Gastrocnemius medialis (tissue), 4 donors: ENCODE measurements around the gene UTP11. TPM values are rescaled to one million over a fixed set of nuclear protein-coding genes. Genes with fewer than 3 reads are reported as not detected.
"Not testable (repeated sequence)": the region's sequence is repeated elsewhere in the genome, so short reads cannot be mapped to it uniquely, and the experiment has no call there.

Experiments used
- ATAC-seq, 2 donors: fragments of 150-250 bp; one replicate each; pipeline ENCODE4 v1.9.1; 2016
- DNase-seq, 2 donors: peaks; one replicate each; pipeline ENCODE4 v3.0.0-alpha.2; 2019
- H3K27ac ChIP-seq, 4 donors: fragments of 200-600 bp; sonication (generic); 1 replicate in 1 of 4; 2 replicates in 3 of 4; pipeline ENCODE4 v1.5.1; 2016 to 2018; ENCODE audit warnings: mild to moderate bottlenecking in 2 of 4, moderate library complexity in 1 of 4
- H3K27me3 ChIP-seq, 3 donors: fragments of 200-600 bp; sonication (generic) in 2 of 3; 1 replicate in 1 of 3; 2 replicates in 2 of 3; pipeline versions ENCODE4 v1.5.1 to v1.6.0; 2016 to 2019; ENCODE audit warnings: mild to moderate bottlenecking in 1 of 3, moderate library complexity in 1 of 3
- H3K36me3 ChIP-seq, 2 donors: fragments of 200-600 bp; sonication (generic) in 1 of 2; one replicate each; pipeline ENCODE4 v1.5.1; 2017 to 2018
- H3K4me1 ChIP-seq, 2 donors: fragments of 200-600 bp; sonication (generic) in 1 of 2; one replicate each; pipeline ENCODE4 v1.5.1; 2016 to 2017; ENCODE audit warnings: mild to moderate bottlenecking in 2 of 2
- H3K4me3 ChIP-seq, 4 donors: fragments of 200-600 bp; sonication (generic) in 3 of 4; 1 replicate in 1 of 4; 2 replicates in 3 of 4; pipeline ENCODE4 v1.5.1; 2016 to 2019; ENCODE audit warnings: mild to moderate bottlenecking in 2 of 4
- H3K9me3 ChIP-seq, 3 donors: fragments of 200-600 bp; sonication (generic) in 2 of 3; 1 replicate in 1 of 3; 2 replicates in 2 of 3; pipeline ENCODE4 v1.5.1; 2016 to 2019
- POLR2A ChIP-seq, 2 donors: fragments of 450-650 bp; IDR thresholded peaks; one replicate each; pipeline ENCODE4 v1.6.1; 2017; ENCODE audit warnings: antibody characterized with exemption in 2 of 2, mild to moderate bottlenecking in 2 of 2, moderate library complexity in 2 of 2
- in situ Hi-C, 4 donors: fragments of 200-750 bp; cut with MboI; loops; one replicate each; pipeline versions ENCODE4 v1.15.0 to v1.8.0; 2017; ENCODE audit warnings: low sequenced_read_pairs in 4 of 4
- intact Hi-C: fragments of 100-400 bp; cut with DNase I; formaldehyde crosslinking; loops from one replicate; pipeline ENCODE4 v1.15.1; 2023; ENCODE audit warnings: low total_unique reads
- total RNA-seq, 4 donors: library from RNA; depleted of rRNA; stranded (reverse); fragments of >200 nt; gene quantifications; one replicate each; pipeline versions ENCODE4 v1.1.0 to v1.2.3, GENCODE V29; 2016
- TF ChIP-seq, protein P1 (sequence below), 5 experiments: fragments of 450-650 bp in 3 of 5; fragments of 200-600 bp in 2 of 5; sonication (generic) in 2 of 5; IDR thresholded peaks in 4 of 5; conservative IDR thresholded peaks in 1 of 5; 1 replicate in 4 of 5; 2 replicates in 1 of 5; pipeline ENCODE4 v1.5.1; 2016 to 2019; ENCODE audit warnings: antibody characterized with exemption in 5 of 5, mild to moderate bottlenecking in 3 of 5, moderate library complexity in 3 of 5

Gene UTP11, protein sequence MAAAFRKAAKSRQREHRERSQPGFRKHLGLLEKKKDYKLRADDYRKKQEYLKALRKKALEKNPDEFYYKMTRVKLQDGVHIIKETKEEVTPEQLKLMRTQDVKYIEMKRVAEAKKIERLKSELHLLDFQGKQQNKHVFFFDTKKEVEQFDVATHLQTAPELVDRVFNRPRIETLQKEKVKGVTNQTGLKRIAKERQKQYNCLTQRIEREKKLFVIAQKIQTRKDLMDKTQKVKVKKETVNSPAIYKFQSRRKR
- 100 to 1,000 TPM; 141 to 206 (median 186) TPM for total RNA-seq

DNA sequence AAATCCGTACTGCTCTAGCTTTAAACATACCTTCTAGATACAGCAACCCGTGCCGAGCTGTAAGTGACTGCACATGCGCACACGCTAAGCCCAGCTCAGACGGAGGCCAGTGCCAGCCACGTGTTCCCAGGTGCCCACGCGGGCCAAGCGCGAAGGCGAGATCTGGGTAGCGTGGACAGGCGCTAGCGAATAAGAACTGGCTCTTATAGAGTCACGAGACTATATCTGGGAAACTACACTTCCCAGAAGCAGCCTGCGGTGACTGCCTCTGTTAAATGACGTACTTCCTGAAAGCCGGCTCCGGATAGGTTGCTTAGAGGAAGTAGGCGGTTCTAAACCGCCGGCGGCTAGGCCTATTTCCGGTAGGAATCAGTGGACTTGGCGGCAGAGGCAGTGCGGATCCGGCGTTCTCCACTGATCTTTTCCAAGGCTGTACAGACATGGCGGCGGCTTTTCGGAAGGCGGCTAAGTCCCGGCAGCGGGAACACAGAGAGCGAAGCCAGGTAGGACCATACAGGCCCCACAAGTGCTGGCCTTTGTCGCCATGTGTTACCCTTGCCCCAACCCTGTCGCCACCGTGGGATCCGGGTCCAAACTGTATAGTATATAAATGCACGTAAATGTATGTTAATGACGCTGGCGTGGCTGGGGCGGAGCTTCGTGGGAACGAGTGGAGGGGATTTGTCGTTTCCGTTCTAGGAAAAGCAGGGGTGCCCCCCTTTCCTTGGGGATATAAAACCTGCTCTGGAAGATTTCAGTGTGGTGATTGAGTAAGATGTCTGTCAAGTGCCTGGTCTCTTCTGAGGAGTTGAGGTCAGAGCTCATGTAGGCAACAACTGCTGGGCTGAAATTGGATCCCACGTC, at the start of gene UTP11:
Gene UTP11 (plus strand): TSS at position 372 of the 864 bp plus-strand sequence. CDS start 69 bp downstream, at position 441.
- no peaks in the 10 kb centered on the region for H3K9me3 ChIP-seq
- intact Hi-C loops, result no loop called here
- peak within 1 kb of the TSS; percentile 94 to 100 (median 98) for H3K27ac ChIP-seq
- H3K4me3 ChIP-seq, result peak within 1 kb of the TSS; percentile 78 to 82 (median 80)
- DNase-seq, result peak; percentile 97 to 98
- TF ChIP-seq, protein P1, sequence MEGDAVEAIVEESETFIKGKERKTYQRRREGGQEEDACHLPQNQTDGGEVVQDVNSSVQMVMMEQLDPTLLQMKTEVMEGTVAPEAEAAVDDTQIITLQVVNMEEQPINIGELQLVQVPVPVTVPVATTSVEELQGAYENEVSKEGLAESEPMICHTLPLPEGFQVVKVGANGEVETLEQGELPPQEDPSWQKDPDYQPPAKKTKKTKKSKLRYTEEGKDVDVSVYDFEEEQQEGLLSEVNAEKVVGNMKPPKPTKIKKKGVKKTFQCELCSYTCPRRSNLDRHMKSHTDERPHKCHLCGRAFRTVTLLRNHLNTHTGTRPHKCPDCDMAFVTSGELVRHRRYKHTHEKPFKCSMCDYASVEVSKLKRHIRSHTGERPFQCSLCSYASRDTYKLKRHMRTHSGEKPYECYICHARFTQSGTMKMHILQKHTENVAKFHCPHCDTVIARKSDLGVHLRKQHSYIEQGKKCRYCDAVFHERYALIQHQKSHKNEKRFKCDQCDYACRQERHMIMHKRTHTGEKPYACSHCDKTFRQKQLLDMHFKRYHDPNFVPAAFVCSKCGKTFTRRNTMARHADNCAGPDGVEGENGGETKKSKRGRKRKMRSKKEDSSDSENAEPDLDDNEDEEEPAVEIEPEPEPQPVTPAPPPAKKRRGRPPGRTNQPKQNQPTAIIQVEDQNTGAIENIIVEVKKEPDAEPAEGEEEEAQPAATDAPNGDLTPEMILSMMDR (IDR thresholded peaks at IDR 0.05 in 4 of 5, conservative IDR thresholded peaks at IDR 0.05 in 1 of 5), result no peak
- peak; percentile 81 to 94 for TF ChIP-seq POLR2A (IDR thresholded peaks at IDR 0.05)
- in situ Hi-C loops, result no loop called here
- H3K36me3 ChIP-seq, result peaks cover 0 to 10% of the 10 kb centered on the region in 2 donors
- no peaks in the 10 kb centered on the region for H3K27me3 ChIP-seq
- peaks cover 82 to 89% of the 10 kb centered on the region in 2 donors for H3K4me1 ChIP-seq
- peak; percentile 62 to 66 for ATAC-seq

DNA sequence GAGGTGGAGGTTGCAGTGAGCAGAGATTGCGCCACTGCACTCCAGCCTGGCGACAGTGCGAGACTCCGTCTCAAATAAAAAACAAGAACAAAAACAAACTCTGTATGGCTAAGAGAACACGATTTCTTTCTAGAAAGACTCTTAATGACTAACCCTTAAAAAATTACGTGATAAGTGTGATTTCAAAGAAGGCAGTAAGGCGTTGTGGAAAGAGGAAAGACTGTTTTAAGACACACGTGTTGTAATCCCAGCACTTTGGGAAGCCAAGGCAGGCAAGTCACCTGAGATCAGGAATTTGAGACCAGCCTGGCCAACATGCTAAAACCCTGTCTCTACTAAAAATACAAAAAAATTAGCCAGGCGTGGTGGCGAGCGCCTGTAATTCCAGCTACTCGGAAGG, 48.4 kb upstream of the UTP11 start:
- H3K4me1 ChIP-seq, H3K27ac ChIP-seq, H3K9me3 ChIP-seq, intact Hi-C loops, H3K27me3 ChIP-seq, H3K4me3 ChIP-seq, DNase-seq, ATAC-seq, in situ Hi-C loops: not testable (repeated sequence)
- peaks cover 6 to 74% of the 10 kb centered on the region in 2 donors for H3K36me3 ChIP-seq

DNA sequence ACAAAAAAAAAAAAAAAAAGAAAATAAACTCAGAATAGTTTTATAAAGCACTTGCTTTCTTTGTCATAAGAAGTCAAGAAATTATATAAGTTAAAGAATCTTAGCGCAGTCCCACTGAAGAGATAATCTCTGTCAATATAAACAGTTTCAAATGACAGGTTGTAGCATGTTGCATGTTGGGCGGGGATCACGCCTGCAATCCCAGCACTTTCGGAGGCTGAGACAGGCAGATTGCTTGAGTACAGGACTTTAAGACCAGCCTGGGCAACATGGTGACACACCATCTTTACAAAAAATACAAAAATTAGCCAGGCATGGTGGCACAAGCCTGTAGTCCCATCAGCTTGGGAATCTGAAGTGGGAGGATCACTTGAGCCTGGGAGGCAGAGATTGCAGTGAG, 47.2 kb upstream of the UTP11 start:
- Histone ChIP-seq H3K36me3 (peaks cover 6 to 70% of the 10 kb centered on the region in 2 donors), H3K27ac (peak overlapping the region in 1 of 4 donors; percentile 6), H3K4me3 (no peak overlapping the region), H3K27me3 (no peaks in the 10 kb centered on the region), H3K4me1 (no peaks in the 10 kb centered on the region), H3K9me3 (no peaks in the 10 kb centered on the region)
- in situ Hi-C loops (no loop called here), intact Hi-C loops (loop anchor here (5.0 kb wide), 1 partner anchor 78 kb away; no protein-coding TSS in a partner anchor)
- no peak for TF ChIP-seq POLR2A (IDR thresholded peaks at IDR 0.05)
- TF ChIP-seq, protein P1 (IDR thresholded peaks at IDR 0.05 in 4 of 5, conservative IDR thresholded peaks at IDR 0.05 in 1 of 5), result no peak
- DNase-seq, result no peak
- ATAC-seq, result no peak

DNA sequence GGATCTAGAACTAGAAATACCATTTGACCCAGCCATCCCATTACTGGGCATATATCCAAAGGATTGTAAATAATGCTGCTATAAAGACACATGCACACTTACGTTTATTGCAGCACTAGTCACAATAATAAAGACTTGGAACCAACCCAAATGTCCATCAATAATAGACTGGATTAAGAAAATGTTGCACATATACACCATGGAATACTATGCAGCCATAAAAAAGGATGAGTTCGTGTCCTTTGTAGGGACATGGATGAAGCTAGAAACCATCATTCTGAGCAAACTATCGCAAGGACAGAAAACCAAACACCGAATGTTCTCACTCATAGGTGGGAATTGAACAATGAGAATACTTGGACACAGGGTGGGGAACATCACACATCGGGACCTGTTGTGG, 38.9 kb upstream of the UTP11 start:
- H3K27ac ChIP-seq, H3K27me3 ChIP-seq, H3K4me1 ChIP-seq, intact Hi-C loops, in situ Hi-C loops, H3K4me3 ChIP-seq, ATAC-seq, H3K9me3 ChIP-seq, DNase-seq: not testable (repeated sequence)
- H3K36me3 ChIP-seq, result peaks cover 3 to 84% of the 10 kb centered on the region in 2 donors

DNA sequence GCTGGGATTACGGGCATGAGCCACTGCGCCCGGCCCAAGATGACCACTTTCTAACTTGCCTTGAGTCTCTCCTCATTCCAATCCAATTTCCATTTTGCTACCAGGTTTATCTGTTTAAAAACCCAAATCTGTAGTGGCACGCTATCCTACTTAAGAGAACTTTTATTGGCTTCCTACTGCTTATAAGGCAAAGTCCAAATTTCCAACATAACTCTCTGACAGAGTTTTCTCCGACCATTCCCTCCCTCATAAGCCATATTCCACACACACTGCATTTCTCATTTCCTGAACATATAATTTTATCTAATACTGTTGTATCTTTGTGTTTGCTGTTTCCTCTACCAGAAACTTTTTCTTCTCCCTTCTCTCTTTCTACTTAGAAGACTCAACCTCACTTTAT, 38.0 kb upstream of the UTP11 start:
- TF ChIP-seq, protein P1 (IDR thresholded peaks at IDR 0.05 in 4 of 5, conservative IDR thresholded peaks at IDR 0.05 in 1 of 5), result no peak
- TF ChIP-seq POLR2A (IDR thresholded peaks at IDR 0.05), result no peak
- in situ Hi-C loops (no loop called here), intact Hi-C loops (no loop called here)
- no peak overlapping the region for H3K4me3 ChIP-seq
- no peak overlapping the region for H3K27ac ChIP-seq
- H3K9me3 ChIP-seq, result no peaks in the 10 kb centered on the region
- no peaks in the 10 kb centered on the region for H3K4me1 ChIP-seq
- H3K27me3 ChIP-seq, result no peaks in the 10 kb centered on the region
- H3K36me3 ChIP-seq, result peaks cover 7 to 84% of the 10 kb centered on the region in 2 donors
- DNase-seq (no peak), ATAC-seq (no peak)
